ENCODE measurements around the gene COBLL1.

The COBLL1 gene

GRCh38 chr2:164771897-164772296 is 69.7 kb downstream of the COBLL1 start:
- no peak overlapping the region for H3K4me3 ChIP-seq (ENCODE audit: low read depth, low read length)
- no peak for DNase-seq (ENCODE audit: low read depth)
- no peak for TF ChIP-seq CTCF (IDR thresholded peaks at IDR 0.05; ENCODE audit: insufficient read depth, low read depth, low read length, missing control alignments)

- DNase-seq (ENCODE audit: low read depth) = no peak
- H3K4me3 ChIP-seq (ENCODE audit: low read depth, low read length) = no peak overlapping the region
- no peak for TF ChIP-seq CTCF (IDR thresholded peaks at IDR 0.05; ENCODE audit: insufficient read depth, low read depth, low read length, missing control alignments)
These were observed 71.2 kb downstream of the COBLL1 start for GRCh38 chr2:164770421-164770916.

GRCh38 chr2:164766954-164767320 is 74.7 kb downstream of the COBLL1 start:
- no peak overlapping the region for H3K4me3 ChIP-seq (ENCODE audit: low read depth, low read length)
- DNase-seq (ENCODE audit: low read depth) = no peak
- no peak for TF ChIP-seq CTCF (IDR thresholded peaks at IDR 0.05; ENCODE audit: insufficient read depth, low read depth, low read length, missing control alignments)

- no peak for TF ChIP-seq CTCF (IDR thresholded peaks at IDR 0.05; ENCODE audit: insufficient read depth, low read depth, low read length, missing control alignments)
- no peak overlapping the region for H3K4me3 ChIP-seq (ENCODE audit: low read depth, low read length)
- DNase-seq (ENCODE audit: low read depth) = no peak
These were observed 75.2 kb downstream of the COBLL1 start for GRCh38 chr2:164766216-164766953.

- no peak for DNase-seq (ENCODE audit: low read depth)
- H3K4me3 ChIP-seq (ENCODE audit: low read depth, low read length) = no peak overlapping the region
- no peak for TF ChIP-seq CTCF (IDR thresholded peaks at IDR 0.05; ENCODE audit: insufficient read depth, low read depth, low read length, missing control alignments)
These were observed 76.6 kb downstream of the COBLL1 start for GRCh38 chr2:164764996-164765395.

- no peak for TF ChIP-seq CTCF (IDR thresholded peaks at IDR 0.05; ENCODE audit: insufficient read depth, low read depth, low read length, missing control alignments)
- DNase-seq (ENCODE audit: low read depth) = no peak
- no peak overlapping the region for H3K4me3 ChIP-seq (ENCODE audit: low read depth, low read length)
These were observed 77.1 kb downstream of the COBLL1 start for GRCh38 chr2:164764474-164764873.

- H3K4me3 ChIP-seq (ENCODE audit: low read depth, low read length) = no peak overlapping the region
- no peak for TF ChIP-seq CTCF (IDR thresholded peaks at IDR 0.05; ENCODE audit: insufficient read depth, low read depth, low read length, missing control alignments)
- DNase-seq (ENCODE audit: low read depth) = no peak
These were observed 78.2 kb downstream of the COBLL1 start for GRCh38 chr2:164763431-164763830.

Measured in GM12865 (cell line).